C4-2B (cell line): Measurements from ENCODE around the gene HOXB7.

Experiments
- H3K27ac ChIP-seq: fragments of 450-650 bp; 2 replicates; pipeline ENCODE4 v1.5.1; 2017
- ZFX ChIP-seq: fragments of 450-650 bp; IDR thresholded peaks from 2 replicates; pipeline ENCODE4 v1.6.1; 2017
- TF ChIP-seq, protein P1 (sequence below): fragments of 450-650 bp; conservative IDR thresholded peaks from 2 replicates; pipeline ENCODE4 v1.5.1; 2017; ENCODE audit warnings: mild to moderate bottlenecking

HOXB7 gene

DNA sequence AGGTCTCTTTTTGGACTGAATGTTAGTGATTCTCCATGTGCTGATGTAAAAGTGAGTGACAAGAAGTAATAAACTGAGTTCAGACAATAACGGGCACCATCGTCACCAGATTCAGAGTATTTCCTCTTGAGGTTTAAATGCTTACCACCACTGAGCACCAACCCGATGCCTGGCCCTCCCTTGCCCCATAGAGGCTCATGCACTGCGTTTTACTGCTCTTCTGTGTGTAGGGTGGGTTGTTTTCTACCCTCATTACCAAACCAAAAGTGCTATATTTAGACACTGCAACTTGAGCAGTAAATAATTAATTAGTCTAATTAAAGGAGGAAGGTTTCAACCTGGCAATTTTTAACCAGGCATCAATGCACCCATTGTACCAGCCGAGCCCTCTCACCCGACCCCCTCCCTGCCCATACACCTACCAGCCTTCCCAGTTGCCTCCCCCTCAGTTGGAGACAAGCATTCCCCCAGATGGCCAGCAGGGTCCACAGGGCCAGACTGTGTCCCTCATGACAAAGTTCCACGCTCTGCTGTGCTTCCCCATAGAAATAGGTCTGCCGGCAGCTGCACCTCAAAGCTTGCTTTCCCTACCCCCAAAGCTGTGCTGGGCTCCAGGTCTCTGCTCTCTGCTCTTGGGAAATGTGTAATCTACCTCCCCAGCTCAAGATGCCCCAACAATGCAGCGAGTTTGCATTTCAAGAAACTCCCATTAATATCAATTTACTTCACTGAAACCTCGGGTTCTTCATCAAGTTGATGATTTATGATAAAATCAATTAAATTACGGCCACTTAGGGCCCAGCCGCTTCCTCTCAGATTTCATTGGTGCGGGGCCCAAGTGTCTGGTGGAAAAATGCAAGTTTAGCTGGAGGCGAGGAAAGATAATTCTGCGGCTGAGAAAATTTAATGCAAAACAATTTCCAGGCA lies 48.7 kb downstream of the HOXB7 start:
- H3K27ac ChIP-seq, result no peak overlapping the region
- no peak for TF ChIP-seq ZFX
- TF ChIP-seq, protein P1, sequence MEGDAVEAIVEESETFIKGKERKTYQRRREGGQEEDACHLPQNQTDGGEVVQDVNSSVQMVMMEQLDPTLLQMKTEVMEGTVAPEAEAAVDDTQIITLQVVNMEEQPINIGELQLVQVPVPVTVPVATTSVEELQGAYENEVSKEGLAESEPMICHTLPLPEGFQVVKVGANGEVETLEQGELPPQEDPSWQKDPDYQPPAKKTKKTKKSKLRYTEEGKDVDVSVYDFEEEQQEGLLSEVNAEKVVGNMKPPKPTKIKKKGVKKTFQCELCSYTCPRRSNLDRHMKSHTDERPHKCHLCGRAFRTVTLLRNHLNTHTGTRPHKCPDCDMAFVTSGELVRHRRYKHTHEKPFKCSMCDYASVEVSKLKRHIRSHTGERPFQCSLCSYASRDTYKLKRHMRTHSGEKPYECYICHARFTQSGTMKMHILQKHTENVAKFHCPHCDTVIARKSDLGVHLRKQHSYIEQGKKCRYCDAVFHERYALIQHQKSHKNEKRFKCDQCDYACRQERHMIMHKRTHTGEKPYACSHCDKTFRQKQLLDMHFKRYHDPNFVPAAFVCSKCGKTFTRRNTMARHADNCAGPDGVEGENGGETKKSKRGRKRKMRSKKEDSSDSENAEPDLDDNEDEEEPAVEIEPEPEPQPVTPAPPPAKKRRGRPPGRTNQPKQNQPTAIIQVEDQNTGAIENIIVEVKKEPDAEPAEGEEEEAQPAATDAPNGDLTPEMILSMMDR, result no peak; the same call in 1 of the 2 replicates

DNA sequence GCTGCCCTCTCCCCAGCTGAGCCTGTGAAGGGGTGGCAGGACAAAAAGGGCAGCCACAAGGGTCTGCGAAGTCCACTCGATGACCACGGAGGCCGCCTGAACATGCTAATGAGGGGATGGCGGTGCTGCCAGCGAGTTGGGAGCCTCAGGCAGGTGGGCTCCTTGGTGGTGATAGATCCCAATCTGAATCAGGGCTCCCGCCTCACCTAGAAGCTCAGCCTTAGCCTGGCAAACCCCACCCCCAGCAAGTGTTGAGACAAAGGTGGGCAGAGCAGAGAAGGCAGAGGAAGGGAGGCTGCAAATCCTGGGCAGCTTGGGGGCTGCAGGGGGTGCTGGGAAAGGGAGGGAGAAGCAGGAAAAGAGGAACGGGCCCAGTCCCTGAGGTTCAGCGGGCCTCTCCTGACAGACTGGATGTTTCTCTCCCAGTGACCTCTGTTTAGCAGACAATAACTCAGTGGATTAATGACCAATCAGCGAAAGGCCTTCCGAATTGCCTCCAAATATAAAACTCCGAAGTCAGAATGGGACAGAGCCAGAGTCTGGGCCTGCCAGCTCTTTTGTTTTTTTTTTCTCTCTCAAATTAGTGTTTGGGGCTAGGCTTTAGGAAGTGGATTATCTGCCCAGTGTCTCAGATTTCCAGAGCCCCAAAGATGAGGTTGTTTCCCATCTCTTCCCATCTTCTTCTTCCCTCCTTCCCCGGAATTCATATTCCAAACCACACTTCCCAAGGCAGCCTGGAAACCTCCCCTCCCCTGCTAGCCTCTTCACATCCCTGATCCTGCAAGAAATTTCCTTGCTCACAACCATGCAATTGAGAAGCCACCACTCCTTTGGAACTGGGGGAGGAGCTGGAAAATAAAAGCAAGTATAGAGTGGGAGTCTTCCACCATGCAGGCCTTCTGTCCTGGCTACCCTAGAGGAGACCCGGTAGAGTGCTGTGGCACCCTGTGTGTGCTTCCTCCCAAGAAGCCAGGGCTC lies 50.7 kb downstream of the HOXB7 start:
- TF ChIP-seq ZFX, result no peak
- TF ChIP-seq, protein P1, result no peak
- H3K27ac ChIP-seq, result no peak overlapping the region

DNA sequence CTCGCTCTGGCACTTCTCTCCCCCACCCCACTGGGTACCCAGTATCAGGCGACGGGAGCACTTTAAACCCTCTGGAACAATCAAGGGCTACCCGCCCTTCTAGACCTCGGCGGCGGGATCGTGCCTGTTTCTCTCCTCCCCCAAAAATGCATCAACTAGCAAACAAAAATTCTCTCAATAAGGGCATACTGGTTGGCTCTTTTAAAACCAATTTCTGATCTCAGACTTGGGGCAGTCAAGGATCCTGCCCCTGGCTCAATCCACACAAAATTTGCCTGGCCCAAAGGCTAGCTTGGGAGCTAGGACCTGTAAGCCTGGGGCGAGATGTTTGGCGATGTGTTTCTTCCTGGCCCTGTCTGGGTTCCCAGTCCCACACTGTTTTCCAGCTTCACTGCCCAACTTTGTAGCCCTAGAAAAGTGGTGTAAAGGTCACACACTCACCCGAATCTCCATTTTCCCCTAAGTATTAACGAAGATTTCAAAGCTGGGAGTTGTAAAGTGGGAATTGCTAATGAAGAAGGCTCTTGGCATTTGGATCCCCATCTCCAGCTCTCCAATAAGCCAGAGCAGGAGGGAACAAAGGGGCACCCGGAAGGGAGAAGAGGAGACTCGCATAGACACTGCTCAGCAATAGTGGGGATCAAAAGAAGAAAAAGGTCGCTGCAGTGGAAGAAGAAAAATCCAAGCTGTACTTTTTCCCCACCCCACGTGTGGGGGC lies 51.5 kb downstream of the HOXB7 start:
- TF ChIP-seq ZFX, result no peak
- TF ChIP-seq, protein P1, result no peak
- H3K27ac ChIP-seq, result no peak overlapping the region

DNA sequence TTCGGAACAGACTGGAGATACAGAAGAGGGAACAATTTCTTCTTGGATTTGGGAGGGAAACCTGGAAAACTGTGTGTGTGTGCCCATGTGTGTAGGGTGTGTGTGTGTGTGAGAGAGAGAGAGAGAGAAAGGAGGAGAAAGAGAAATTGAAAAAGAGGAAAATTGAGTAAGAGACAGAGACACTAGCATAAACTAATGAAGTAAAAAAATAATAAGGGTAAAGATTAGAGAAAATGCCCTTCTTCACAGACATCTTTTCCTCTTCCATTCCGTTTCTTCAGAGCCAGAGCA lies 52.0 kb downstream of the HOXB7 start:
- TF ChIP-seq, protein P1, result no peak
- TF ChIP-seq ZFX, result no peak
- H3K27ac ChIP-seq, result no peak overlapping the region

DNA sequence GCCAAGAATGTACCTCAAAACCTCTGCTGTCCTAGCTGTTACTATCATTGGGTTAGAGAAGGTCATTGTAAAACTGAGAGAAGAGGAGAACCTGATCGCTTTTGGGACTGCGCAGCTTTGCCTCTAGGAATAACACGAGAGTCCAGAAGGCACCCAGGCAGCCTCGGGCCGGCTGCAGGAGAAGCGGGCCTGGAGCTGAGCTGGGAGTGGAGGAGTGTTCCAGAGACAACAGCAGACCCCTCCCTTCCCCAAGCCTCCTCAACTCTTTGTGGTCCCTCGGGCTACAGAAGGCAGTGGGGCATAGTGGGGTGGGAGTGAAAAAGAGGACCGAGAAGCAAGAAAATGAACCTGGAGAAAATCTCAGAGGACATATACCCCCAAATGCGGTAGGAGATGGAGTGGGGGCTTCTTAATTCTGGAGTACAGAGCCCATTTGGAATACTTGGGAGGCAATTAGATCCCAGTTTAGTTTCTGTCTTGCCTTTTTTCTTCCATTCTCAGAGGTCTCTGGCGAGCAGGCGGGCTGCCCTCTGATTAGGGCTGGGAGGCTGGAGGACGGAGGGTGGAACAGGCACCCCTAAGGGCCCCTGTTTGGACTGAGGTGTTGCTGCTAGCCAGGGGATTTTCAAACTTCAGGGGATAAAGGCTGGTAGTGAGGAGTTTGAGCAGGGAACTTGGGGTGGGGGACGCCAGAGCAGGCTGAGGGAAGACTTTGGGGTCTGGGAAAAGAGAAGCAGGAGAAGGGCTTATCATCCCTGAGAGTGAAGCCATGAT lies 52.6 kb downstream of the HOXB7 start:
- TF ChIP-seq, protein P1, result no peak
- no peak for TF ChIP-seq ZFX
- no peak overlapping the region for H3K27ac ChIP-seq
